NCI-H69 (cell line): ENCODE results near the gene GPR89A.
"Not testable (repeated sequence)": the region's sequence is repeated elsewhere in the genome, so short reads cannot be mapped to it uniquely, and the experiment has no call there.

ENCODE experiments used
- DNase-seq: peaks from one replicate; lab custom pipeline; 2025; lab: John Stamatoyannopoulos, UW

Gene GPR89A

DNA sequence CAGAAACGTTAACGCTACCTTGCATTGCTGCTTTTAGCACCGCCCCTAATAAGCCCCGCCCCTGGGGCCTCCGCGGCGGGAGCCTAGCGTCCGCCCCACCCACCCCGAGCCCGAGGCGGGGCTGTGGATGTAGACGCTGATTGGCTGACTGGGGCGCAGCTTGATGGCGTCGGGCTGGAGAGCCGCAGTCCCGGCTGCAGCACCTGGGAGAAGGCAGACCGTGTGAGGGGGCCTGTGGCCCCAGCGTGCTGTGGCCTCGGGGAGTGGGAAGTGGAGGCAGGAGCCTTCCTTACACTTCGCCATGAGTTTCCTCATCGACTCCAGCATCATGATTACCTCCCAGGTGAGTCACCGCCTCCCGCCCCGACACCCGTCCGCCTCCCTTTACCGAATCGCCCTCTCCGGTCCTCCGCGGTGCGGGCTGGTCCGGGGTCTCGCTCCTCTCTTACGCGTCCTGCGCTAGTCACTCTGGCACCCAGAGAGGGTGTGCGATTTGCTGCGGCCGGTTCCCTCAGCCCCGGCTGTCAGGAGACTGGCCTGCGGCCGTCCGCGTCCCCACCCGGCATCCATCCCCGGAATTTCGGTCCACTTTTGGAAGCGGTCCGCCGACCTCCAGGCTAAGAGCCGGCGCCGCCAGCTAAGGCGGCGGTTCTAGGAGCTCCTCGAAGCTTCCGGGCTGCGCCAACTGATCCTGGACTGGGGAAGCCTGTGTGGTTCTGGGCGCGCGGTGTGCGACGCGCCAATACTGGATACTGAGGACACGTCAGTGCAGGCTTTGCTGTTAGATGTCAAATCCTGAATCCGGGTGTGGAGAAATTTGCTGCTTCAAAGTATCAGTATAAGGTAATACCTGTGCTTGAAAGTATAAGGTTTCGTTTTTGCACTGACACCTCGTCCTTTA, at the start of gene GPR89A:
Gene GPR89A (plus strand): TSS at position 156 of the 901 bp plus-strand sequence. CDS start 146 bp downstream, at position 302.
- peak; percentile 97 for DNase-seq

DNA sequence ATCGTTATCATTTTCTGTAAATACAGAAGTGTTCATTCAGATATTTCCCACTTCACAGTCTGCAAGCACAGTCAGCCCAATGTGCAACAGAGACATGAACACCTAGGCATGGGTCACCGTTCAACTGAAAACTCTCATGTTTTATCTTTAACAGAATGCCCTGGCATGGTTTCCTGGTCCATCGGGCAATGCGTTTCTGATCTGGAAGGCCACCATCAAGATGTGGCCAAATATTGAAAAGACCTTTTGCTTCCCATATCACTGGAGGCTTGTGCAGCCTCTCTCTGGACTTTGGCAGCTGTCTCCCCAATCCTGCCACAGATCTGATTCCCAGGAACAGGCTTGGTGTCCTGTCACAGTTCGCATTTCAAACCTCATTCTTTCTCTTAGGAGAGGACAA, 21.0 kb upstream of the GPR89A start:
- DNase-seq, result not testable (repeated sequence)

DNA sequence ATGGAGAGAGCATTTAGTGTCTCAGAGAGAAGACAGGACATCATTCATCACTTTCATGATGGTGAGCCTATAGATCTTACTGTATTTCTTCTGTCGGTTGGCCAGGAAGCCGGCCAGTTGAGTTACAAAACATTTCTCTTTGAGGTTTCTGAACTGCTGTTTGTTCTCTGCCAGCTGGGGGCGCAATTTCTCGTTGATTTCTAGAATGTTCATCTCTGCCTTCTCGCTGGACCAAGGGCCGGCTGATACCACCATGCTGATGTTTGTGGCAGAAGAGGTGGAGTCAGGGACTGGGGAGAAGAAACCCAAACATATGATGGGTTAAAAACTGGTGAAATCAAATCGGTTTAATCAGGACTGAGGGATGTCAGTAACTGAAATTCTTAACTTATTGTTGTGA, 17.0 kb upstream of the GPR89A start:
- not testable (repeated sequence) for DNase-seq

DNA sequence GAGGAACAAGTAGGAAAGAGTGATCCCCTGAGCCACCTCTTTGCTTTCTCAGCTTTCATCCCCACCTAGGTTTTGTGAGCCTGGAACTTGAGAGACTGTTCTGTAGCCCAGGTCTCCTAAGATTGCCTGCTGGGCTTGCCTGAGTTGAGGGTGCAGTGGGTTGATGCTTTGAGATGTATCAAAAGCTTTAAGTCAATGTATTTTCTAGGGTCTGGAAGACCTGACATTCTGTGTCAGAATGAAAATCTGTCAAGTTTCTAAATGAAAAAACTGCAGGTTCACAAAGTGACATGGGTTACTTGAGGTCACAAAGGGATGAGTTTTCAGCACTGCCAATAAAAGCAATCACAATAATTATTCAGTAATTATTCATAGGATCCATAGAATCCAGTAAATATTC, 15.4 kb upstream of the GPR89A start:
- DNase-seq, result not testable (repeated sequence)

DNA sequence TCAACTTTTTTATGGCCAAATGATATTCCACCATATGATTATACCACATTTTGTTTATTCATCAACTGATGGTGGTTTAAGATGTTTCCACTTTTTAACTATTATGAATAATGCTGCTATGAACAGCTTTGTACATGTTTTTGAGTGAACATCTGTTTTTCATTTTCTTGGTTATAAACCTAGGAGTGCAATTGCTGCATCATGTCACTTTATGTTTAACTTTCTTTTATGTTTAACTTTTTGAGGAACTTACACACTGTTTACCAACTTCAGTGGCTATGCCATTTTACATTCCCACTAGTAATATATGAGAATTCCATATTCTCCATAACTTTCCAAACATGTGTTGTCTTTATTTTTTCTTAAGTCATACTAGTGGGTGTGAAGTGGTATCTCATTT, 12.4 kb upstream of the GPR89A start:
- not testable (repeated sequence) for DNase-seq

DNA sequence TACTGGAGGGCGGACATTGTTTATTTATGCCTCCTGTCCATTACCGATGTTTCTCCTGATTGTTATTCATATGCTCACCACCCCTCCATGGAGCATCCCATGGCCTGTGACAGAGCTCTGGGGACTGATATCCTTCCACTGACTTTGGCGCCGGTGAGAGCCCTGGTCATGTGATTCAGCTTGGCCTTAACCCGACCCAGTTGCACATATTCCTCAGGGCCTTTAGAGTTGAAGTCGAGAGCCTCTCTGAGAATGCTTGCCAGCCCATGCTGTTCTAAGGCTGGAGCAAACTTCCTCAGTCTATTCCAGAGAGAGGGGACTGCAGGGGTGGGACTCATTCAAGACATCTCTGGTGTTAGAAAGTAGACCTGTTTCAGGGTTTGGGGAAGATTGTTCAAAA, 11.6 kb upstream of the GPR89A start:
- not testable (repeated sequence) for DNase-seq

DNA sequence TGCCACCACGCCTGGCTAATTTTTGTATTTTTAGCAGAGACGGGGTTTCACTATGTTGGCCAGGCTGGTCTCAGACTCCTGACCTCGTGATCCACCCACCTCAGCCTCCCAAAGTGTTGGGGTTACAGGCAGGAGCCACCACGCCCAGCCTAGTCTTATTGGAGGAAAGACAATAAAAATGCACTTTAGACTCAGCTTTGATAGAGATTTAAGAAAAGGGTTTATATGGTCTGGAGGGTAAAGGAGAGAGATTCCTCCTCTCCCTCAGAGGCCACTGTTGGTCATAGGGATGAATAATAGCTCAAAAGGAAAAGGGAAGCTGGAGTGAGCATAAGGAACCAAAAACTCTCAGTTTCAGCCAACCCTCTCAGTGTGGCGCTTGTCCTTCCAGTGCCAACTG, 8.4 kb upstream of the GPR89A start:
- not testable (repeated sequence) for DNase-seq

DNA sequence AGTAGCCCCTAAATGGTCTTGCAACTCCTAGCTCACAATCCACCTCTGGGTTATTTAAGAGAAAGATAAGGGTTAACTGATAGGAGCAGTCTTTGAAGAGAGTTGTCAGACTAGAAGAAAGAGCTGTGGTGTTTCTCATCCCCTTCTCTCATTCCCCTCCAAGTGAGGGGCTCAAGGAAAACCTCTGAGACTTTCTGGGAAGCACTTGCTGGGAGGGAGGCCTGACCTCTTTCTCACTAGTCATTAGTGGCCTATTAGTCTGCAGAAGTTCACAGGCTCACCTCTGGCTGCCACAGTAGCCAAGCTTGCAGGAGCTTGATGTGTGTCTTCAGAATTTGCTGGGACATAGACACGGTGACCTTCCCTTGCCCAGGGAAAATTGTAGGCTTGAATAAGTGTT, 6.2 kb upstream of the GPR89A start:
- no peak for DNase-seq

DNA sequence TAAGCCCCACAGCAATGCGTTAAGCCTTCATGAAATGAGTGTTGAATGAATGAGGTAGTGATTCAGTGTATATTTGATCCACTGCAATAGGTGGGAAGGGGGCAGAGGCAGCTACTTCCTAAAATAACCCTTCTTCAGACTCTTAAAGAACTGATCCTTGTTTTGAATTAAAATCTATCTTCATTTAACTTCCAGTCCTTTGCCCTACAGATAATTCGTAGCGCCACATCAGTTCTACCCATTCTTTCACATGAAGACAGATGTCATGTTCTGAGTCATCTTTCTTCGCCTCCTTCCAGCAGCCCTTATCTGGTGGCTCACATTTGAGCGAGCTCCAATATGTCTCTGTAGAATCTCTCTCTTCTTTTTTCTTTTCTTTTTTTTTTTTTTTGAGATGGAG, 948 bp upstream of the GPR89A start:
- DNase-seq, result not testable (repeated sequence)

DNA sequence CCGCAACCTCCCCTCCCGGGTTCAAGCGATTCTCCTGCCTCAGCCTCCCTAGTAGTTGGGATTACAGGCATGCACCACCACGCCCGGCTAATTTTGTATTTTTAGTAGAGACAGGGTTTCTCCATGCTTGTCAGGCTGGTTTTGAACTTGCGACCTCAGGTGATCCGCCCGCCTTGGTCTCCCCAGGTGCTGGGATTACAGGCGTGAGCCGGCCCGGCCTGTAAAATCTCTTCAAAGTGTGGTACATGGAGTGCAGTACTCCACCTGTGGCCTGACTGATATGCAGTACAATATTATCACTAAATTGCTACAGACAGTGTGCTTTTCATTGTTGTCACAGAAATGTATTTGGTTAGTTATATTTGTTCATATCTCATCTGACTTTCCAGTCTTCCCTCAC, 499 bp upstream of the GPR89A start:
- not testable (repeated sequence) for DNase-seq

DNA sequence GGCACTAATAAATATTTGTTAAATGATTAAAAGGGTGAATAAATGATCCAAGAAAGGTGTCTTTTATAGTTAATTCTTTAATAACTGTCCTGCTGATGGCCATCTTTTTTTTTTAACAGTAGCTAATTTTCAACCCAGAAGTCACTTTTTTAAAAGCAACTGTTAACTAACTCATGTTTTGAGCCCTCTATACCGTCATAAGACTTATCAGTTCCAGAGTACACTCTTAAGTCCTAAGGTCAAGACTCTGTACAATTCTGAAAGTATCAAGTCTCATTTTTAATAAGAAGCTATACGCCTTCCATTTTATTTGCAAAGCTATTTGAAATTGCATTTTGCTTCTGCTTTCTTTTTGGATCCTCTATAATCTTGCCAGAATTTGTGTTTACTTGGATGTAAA, 3.0 kb downstream of the GPR89A start:
- not testable (repeated sequence) for DNase-seq

DNA sequence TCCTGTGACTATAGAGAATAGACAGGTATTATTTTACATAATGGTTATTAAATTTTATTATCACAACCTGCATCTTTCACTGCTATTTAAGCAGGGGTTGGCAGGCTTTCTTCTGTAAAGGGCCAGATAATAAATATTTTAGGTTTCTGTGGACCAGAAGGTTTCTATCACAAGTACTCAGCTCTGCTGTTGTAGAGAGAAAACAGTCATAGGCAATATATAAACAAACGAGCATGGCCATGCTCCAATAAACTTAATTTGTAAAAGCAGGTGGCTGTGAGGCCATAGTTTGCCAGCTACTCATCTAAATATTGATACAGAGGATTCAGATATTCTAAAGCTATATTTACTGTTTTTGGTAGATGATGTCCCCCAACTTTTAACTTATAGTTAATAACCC, 12.3 kb downstream of the GPR89A start:
- DNase-seq, result not testable (repeated sequence)

DNA sequence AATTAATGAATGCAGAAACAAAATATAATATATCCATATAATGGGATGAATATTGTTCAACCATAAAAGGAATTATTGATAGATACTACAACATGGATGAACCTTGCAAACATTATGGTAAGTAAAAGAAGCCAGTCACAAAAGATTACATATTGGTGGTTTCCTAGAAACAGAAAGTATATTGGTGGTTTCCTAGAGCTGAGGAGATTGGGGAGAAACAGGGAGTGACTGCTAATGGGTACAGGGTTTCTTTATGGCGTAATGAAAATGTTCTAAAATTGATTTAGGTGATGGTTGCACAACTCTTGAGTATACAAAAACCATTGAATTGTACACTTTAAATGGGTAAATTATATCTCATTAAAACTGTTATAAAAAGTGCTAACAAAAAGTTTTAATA, 14.4 kb downstream of the GPR89A start:
- not testable (repeated sequence) for DNase-seq

DNA sequence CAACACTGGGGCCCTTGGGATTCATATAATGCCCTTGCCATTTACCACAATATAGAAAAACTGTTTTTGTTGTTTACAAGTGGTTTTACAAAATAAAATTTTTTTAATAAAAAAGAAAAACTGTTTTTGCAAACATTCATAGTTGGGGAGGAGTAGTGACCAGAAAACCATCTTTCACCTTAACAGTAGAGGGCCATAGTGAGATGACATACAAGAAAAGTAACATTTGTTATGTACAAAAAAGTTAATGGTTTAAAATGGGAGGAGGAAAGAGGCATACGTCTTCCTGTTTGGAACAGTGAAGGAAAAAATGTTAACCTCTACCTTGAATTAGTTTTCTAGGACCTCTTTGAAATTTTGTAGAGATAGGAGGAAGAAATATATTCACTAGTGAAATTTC, 28.4 kb downstream of the GPR89A start:
- not testable (repeated sequence) for DNase-seq

DNA sequence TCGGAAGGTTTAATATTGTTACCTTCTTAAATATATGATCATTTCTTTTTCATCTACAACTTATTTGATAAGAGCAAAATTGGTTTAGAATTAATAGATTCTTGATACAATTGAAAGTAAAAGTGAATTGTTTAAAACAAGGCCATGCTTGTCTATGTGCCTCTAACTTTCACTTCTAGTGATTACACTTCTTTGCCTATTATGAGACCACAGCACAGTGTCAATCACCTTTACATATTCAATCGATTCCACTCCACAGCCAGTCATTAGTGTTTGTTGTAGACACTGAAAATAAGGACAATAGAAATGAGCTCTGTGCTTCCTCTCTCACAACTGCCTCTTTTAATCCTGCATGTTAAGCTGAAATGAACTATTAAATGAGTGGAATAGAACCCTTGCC, 34.1 kb downstream of the GPR89A start:
- DNase-seq, result not testable (repeated sequence)

DNA sequence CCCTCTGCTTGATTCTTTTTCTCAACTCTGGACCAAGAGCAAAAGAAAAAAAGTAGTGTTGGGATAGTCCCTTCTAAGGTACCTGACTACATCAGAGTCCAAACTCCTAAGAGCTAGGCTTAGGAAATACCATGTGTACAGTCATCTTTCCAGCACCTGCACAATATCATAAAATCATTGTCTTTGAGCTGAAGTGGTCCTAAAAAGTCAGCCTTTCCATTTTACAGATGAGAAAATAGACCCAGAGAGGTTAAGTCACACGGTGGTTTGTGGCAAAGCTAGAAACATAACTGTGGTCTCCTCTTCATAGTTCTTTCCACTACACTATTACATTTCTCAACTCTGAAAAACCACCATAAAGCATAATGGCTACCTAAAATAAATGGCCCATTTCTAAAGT, 36.2 kb downstream of the GPR89A start:
- DNase-seq, result not testable (repeated sequence)

DNA sequence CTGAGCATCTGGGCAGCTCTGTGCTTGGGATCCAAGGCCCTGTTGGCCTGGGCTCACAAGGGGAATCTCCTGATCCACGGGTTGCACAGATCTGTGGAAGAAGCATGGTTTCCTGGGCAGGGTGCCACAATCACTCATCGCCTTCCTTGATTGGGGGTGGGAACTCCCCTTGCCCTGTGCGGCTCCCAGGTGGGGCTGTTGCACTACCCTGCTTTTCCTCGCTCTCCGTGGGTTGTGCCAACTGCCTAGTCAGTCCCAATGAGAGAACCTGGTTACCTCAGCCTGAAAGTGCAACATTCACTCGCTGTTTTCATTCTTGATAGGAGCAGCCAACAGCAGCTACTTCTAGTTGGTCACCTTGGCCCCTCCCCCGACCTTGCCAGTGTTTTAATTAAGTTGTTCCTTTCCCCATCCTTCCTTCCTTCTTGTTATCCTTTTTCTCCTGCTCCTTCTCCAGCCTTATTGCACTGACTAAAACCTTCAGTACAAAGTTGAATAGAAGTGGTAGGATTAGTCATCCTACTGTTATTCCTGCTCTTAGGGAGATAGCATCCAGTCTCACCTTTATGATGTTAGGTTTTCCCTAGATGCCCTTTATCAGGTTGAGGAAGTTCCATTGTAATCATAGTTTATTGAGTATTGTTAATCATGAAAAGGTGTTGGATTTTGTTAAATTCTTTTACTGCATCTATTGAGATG, 48.6 kb downstream of the GPR89A start:
- not testable (repeated sequence) for DNase-seq

DNA sequence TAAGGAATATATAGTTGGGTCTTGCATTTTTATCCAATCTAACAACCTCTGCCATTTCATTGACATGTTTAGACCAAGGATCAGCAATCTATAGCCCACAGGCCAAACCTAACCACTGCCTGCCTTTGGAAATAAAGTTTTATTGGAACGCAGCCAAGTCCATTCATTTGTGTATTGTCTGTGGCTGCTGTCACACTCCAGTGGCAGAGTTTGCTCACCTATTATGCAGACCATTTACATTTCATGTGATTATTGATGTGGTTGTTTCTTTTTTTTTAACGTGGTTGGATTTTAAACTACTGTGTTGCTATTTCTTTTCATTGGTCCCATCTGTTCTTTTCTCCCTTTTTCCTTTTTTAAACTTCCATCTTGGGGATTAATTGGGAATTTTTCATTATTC, 54.7 kb downstream of the GPR89A start:
- DNase-seq, result peak; percentile 88

DNA sequence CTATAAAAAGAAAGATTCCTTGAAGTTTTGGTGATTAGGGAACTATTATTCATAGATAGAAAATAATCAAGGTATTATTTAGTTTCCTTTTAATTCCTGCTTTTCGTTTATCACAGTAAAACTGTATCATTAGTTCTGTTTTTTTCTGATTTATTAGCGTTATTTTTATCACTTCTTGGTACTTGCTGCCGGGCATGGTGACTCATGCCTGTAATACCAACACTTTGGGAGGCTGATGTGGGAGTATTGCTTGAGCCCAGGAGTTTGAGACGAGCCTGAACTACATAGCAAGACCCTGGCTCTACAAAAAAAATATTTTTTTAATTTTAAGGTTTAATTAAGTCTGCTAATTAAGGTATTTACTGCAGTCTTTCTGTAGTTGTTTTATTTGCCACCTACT, 57.2 kb downstream of the GPR89A start:
- not testable (repeated sequence) for DNase-seq

DNA sequence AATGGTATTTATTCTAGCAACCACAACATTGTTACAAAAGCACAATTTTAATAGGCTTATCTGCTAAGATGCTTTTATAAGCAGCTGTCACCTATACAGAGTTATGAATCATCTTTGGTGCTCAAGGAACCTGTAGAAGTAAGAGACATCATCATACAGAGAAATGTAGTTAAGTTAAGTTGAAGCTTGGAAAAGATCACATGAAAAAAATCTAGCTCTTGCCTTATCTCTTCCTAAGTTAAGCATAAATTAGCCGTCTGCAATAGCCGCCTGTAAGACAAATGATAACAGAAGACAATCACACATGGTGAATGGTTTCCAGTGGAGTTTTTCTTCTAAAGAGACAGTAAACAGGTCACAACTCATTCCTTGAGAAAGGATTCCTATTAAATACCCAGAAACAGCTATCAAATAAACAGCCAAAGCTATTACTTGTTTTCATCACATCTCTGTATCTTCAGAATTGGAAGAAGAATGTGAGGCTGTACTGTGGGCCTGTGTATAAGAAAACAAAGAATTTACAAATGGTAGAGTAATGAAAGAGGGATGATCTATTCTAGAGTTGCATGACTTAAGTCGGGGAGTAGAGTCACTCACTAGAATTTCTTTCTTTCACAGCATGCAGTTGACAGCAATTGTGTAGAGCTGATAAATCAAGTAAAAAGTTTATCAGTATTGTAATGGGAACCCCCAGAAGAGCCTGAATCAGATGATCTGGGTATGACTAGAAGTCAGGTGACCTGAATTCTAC, 63.4 kb downstream of the GPR89A start:
- DNase-seq, result not testable (repeated sequence)

DNA sequence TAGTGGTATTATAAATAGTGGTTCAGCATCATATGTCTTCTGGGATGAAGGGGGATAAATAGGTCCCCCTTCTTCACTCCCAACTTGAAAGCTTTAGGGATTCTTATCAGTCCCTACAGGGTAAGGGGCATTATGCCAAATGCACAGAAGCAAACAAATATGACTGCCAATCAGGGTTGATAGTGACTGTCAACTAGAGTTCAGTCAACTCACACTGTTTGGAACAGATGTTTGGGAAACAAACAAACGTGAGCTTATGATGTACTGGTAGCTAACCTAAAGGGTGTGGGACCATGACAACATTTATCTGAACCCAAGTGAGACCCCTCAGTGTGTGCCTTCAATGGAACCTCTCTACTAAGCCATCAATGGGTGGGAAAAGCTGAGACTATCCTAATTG, 65.4 kb downstream of the GPR89A start:
- not testable (repeated sequence) for DNase-seq

DNA sequence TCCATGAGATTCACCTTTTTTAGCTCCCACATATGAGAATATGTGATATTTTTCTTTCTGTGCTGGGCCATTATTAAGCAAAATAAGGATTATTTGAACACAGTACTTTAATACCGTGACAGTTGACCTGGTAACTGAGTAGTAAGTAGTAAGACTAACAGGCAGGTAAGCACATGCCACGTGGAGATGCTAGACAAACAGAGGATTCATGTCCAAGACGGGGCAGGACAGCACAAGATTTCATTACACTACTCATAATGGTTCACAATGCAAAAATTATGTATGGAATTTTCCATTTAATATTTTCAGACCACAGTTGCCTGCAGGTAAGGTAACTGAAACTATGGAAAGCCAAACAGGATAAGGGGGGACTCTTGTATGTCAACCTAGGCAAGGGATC, 77.1 kb downstream of the GPR89A start:
- DNase-seq, result not testable (repeated sequence)
